Measurements from ENCODE around the gene MRPL1. TPM values are rescaled to one million over a fixed set of nuclear protein-coding genes. Genes with fewer than 3 reads are reported as not detected.

MRPL1 gene
- total and polyA plus RNA-seq, 2 donors: 45.9 to 74.7 TPM

DNA sequence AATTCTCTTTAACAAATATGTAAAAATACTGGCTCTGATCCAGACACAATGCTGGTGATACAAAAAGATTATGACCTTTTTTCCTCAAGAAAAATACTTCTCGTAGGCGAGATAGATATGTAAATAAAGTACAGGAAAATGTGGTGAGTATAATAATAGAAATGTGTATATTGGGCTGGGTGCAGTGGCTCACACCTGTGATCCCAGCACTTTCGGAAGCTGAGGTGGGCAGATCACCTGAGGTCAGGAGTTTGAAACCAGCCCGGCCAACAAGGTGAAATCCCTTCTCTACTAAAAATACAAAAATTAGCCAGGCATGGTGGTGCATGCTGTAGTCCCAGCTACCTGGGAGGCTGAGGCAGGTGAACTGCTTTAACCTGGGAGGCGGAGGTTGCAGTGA lies 55.0 kb downstream of the MRPL1 start:
- H3K4me1 ChIP-seq (ENCODE audit: control insufficient read depth in 2 of 2, insufficient read depth in 2 of 2, low read length in 2 of 2): no peaks in the 10 kb centered on the region
- H3K27ac ChIP-seq (ENCODE audit: low read depth in 1 of 2, low read length in 1 of 2): no peak overlapping the region
- no peak for DNase-seq (ENCODE audit: low read depth in 6 of 9, low spot score in 9 of 9)
- no peaks in the 10 kb centered on the region for H3K9me3 ChIP-seq (ENCODE audit: control insufficient read depth in 2 of 2, insufficient read depth in 1 of 2, low read length in 1 of 2)
- WGBS: 99% methylated on average over 5 of the region's 5 CpGs
- H3K4me3 ChIP-seq (ENCODE audit: low read length in 2 of 2): no peak overlapping the region
- no peaks in the 10 kb centered on the region for H3K27me3 ChIP-seq (ENCODE audit: control insufficient read depth in 2 of 2, insufficient read depth in 1 of 2, low read length in 1 of 2)
- no peaks in the 10 kb centered on the region for H3K36me3 ChIP-seq (ENCODE audit: control insufficient read depth in 2 of 2, insufficient read depth in 2 of 2, low read length in 1 of 2)

GRCh38 chr4:77920371-77920770 lies 57.7 kb downstream of the MRPL1 start:
- H3K9me3 ChIP-seq (ENCODE audit: control insufficient read depth in 2 of 2, insufficient read depth in 1 of 2, low read length in 1 of 2): no peaks in the 10 kb centered on the region
- 81% methylated on average over 3 of the region's 3 CpGs for WGBS
- H3K27me3 ChIP-seq (ENCODE audit: control insufficient read depth in 2 of 2, insufficient read depth in 1 of 2, low read length in 1 of 2): no peaks in the 10 kb centered on the region
- no peak overlapping the region for H3K4me3 ChIP-seq (ENCODE audit: low read length in 2 of 2)
- no peaks in the 10 kb centered on the region for H3K4me1 ChIP-seq (ENCODE audit: control insufficient read depth in 2 of 2, insufficient read depth in 2 of 2, low read length in 2 of 2)
- DNase-seq (ENCODE audit: low read depth in 6 of 9, low spot score in 9 of 9): no peak
- H3K36me3 ChIP-seq (ENCODE audit: control insufficient read depth in 2 of 2, insufficient read depth in 2 of 2, low read length in 1 of 2): no peaks in the 10 kb centered on the region
- H3K27ac ChIP-seq (ENCODE audit: low read depth in 1 of 2, low read length in 1 of 2): no peak overlapping the region

- Histone ChIP-seq H3K4me1 (ENCODE audit: control insufficient read depth in 2 of 2, insufficient read depth in 2 of 2, low read length in 2 of 2) (no peaks in the 10 kb centered on the region), H3K4me3 (ENCODE audit: low read length in 2 of 2) (no peak overlapping the region), H3K27me3 (ENCODE audit: control insufficient read depth in 2 of 2, insufficient read depth in 1 of 2, low read length in 1 of 2) (no peaks in the 10 kb centered on the region), H3K27ac (ENCODE audit: low read depth in 1 of 2, low read length in 1 of 2) (no peak overlapping the region), H3K9me3 (ENCODE audit: control insufficient read depth in 2 of 2, insufficient read depth in 1 of 2, low read length in 1 of 2) (no peaks in the 10 kb centered on the region), H3K36me3 (ENCODE audit: control insufficient read depth in 2 of 2, insufficient read depth in 2 of 2, low read length in 1 of 2) (no peaks in the 10 kb centered on the region)
- WGBS: 61% methylated on average over 5 of the region's 5 CpGs
- DNase-seq (ENCODE audit: low read depth in 6 of 9, low spot score in 9 of 9): no peak
Observed at GRCh38 chr4:77921701-77922100, 59.1 kb downstream of the MRPL1 start.

DNA sequence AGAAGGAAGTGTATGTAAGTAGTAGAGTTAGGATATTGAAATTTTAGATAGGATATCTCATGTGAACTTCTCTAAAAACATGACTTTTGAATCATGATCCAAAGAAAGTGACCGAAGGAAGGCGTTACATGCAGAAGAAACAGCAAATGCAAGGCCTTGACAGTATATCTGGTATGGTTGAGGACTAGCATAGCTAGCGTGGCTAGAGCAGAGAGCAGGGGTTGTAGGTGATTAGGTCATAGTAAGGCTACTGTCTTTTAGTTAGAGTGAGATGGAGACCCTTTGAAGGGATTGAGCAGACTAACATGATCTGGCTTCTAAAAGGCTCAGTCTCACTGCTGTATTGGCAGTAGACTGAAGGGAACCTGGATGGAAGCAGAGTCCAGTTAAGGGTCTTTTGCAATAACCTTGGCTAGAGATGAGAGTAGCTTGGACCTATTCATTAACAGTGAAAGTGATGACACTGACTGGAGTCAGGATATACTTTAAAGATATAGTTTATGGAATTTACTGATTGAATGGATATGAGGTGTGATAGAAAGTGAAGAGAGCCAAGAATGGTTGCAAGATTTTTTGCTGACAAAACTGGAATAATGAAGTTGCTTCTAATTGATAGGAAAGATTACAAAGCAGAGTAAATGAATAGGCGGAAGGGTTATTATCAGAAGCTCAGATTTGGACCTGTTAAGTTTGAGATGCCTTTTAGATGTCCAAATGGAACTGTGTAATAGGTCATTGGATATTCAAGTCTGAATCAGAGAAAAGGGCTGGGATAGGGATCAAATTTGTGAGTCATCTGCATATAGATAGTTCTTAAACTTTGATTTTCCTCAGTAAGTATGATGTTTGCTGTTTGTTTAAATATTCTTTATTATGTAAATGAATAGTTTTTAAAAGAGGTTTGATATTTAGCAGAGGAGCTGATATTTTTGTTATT lies 59.8 kb downstream of the MRPL1 start:
- no peak for DNase-seq (ENCODE audit: low read depth in 6 of 9, low spot score in 9 of 9)
- no peaks in the 10 kb centered on the region for H3K36me3 ChIP-seq (ENCODE audit: control insufficient read depth in 2 of 2, insufficient read depth in 2 of 2, low read length in 1 of 2)
- no peaks in the 10 kb centered on the region for H3K27me3 ChIP-seq (ENCODE audit: control insufficient read depth in 2 of 2, insufficient read depth in 1 of 2, low read length in 1 of 2)
- whole genome bisulfite sequencing: 98% methylated on average over 4 of the region's 4 CpGs
- H3K4me1 ChIP-seq (ENCODE audit: control insufficient read depth in 2 of 2, insufficient read depth in 2 of 2, low read length in 2 of 2): no peaks in the 10 kb centered on the region
- no peak overlapping the region for H3K4me3 ChIP-seq (ENCODE audit: low read length in 2 of 2)
- H3K27ac ChIP-seq (ENCODE audit: low read depth in 1 of 2, low read length in 1 of 2): no peak overlapping the region
- H3K9me3 ChIP-seq (ENCODE audit: control insufficient read depth in 2 of 2, insufficient read depth in 1 of 2, low read length in 1 of 2): no peaks in the 10 kb centered on the region

DNA sequence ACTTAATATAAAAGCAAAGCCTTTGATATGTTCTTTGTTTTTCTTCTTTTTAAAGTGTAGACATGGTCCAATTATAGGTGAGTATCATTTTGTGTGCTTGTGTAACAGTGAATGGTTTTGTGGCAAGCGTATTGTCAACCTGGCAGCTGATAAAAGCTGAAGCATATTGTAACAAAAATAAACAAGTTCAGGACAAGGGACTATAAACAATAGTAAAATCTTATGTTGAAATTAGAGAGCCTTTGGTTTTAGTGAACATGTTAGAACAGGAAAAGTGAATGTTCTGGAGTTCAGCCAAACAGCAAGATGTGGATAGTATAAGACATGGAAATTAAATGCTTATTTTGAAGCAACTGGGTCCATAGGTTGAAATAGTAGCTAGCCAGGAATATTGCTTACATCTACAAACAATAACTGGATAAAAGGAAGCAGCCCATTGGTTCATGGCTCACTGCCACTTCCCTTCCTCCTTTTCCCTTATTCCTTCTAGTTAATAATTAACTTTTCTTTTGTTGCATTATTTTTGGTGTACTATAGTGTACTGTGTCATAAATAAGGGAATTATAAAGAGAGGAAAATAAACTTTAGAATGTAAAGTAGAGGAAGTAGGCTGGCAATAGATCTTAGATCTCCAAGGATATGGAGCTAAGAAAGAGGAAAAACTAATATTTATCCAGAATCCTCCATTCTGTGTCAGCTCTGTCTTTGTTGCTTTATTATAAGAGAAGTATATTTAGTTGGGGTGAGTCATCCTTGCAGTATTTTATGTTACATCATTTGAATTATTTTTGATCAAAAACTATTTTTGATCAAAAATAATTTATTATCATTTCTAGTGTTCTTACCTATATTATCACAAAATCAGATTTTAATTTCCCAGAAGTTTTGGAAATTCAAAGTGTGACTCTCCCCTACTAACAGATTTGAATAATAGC lies 65.6 kb downstream of the MRPL1 start:
- H3K36me3 ChIP-seq (ENCODE audit: control insufficient read depth in 2 of 2, insufficient read depth in 2 of 2, low read length in 1 of 2): peaks cover 0 to 7% of the 10 kb centered on the region in 2 donors
- H3K4me1 ChIP-seq (ENCODE audit: control insufficient read depth in 2 of 2, insufficient read depth in 2 of 2, low read length in 2 of 2): no peaks in the 10 kb centered on the region
- H3K27me3 ChIP-seq (ENCODE audit: control insufficient read depth in 2 of 2, insufficient read depth in 1 of 2, low read length in 1 of 2): no peaks in the 10 kb centered on the region
- no peaks in the 10 kb centered on the region for H3K9me3 ChIP-seq (ENCODE audit: control insufficient read depth in 2 of 2, insufficient read depth in 1 of 2, low read length in 1 of 2)
- peak in 1 of 9 donors; percentile 20 for DNase-seq (ENCODE audit: low read depth in 6 of 9, low spot score in 9 of 9)
- H3K4me3 ChIP-seq (ENCODE audit: low read length in 2 of 2): no peak overlapping the region
- WGBS: 94% methylated on average over 1 of the region's 1 CpG
- no peak overlapping the region for H3K27ac ChIP-seq (ENCODE audit: low read depth in 1 of 2, low read length in 1 of 2)

DNA sequence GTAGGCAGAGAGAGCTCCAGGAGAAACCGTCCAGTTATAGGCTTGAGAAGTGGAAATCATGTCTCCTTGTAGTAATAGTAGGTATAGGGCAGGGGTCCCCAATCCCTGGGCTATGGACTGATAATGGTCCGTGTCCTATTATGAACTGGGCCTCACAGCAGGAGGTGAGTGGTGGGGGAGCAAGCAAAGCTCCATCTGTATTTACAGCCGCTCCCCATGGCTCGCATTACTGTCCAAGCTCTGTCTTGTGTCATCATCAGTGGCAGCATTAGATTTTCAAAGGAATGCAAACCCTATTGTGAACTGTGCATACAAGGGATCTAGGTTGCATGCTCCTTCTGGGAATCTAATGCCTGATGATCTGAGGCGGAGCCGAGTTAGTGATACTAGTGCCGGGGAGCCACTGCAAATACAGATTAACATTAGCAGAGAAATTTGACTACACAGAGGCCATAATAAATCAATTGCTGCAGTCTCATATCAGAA lies 67.6 kb downstream of the MRPL1 start:
- Histone ChIP-seq H3K9me3 (ENCODE audit: control insufficient read depth in 2 of 2, insufficient read depth in 1 of 2, low read length in 1 of 2) (no peaks in the 10 kb centered on the region), H3K36me3 (ENCODE audit: control insufficient read depth in 2 of 2, insufficient read depth in 2 of 2, low read length in 1 of 2) (peaks cover 0 to 7% of the 10 kb centered on the region in 2 donors), H3K27ac (ENCODE audit: low read depth in 1 of 2, low read length in 1 of 2) (no peak overlapping the region), H3K27me3 (ENCODE audit: control insufficient read depth in 2 of 2, insufficient read depth in 1 of 2, low read length in 1 of 2) (no peaks in the 10 kb centered on the region), H3K4me3 (ENCODE audit: low read length in 2 of 2) (no peak overlapping the region), H3K4me1 (ENCODE audit: control insufficient read depth in 2 of 2, insufficient read depth in 2 of 2, low read length in 2 of 2) (no peaks in the 10 kb centered on the region)
- no peak for DNase-seq (ENCODE audit: low read depth in 6 of 9, low spot score in 9 of 9)
- 99% methylated on average over 7 of the region's 7 CpGs for WGBS

GRCh38 chr4:77930876-77931275 lies 68.2 kb downstream of the MRPL1 start:
- no peak for DNase-seq (ENCODE audit: low read depth in 6 of 9, low spot score in 9 of 9)
- Histone ChIP-seq H3K9me3 (ENCODE audit: control insufficient read depth in 2 of 2, insufficient read depth in 1 of 2, low read length in 1 of 2) (no peaks in the 10 kb centered on the region), H3K4me3 (ENCODE audit: low read length in 2 of 2) (no peak overlapping the region), H3K36me3 (ENCODE audit: control insufficient read depth in 2 of 2, insufficient read depth in 2 of 2, low read length in 1 of 2) (peaks cover 0 to 7% of the 10 kb centered on the region in 2 donors), H3K4me1 (ENCODE audit: control insufficient read depth in 2 of 2, insufficient read depth in 2 of 2, low read length in 2 of 2) (no peaks in the 10 kb centered on the region), H3K27me3 (ENCODE audit: control insufficient read depth in 2 of 2, insufficient read depth in 1 of 2, low read length in 1 of 2) (no peaks in the 10 kb centered on the region), H3K27ac (ENCODE audit: low read depth in 1 of 2, low read length in 1 of 2) (no peak overlapping the region)
- 99% methylated on average over 4 of the region's 4 CpGs for WGBS

- Histone ChIP-seq H3K36me3 (ENCODE audit: control insufficient read depth in 2 of 2, insufficient read depth in 2 of 2, low read length in 1 of 2) (peaks cover 0 to 7% of the 10 kb centered on the region in 2 donors), H3K4me3 (ENCODE audit: low read length in 2 of 2) (no peak overlapping the region), H3K27me3 (ENCODE audit: control insufficient read depth in 2 of 2, insufficient read depth in 1 of 2, low read length in 1 of 2) (no peaks in the 10 kb centered on the region), H3K9me3 (ENCODE audit: control insufficient read depth in 2 of 2, insufficient read depth in 1 of 2, low read length in 1 of 2) (no peaks in the 10 kb centered on the region), H3K27ac (ENCODE audit: low read depth in 1 of 2, low read length in 1 of 2) (no peak overlapping the region), H3K4me1 (ENCODE audit: control insufficient read depth in 2 of 2, insufficient read depth in 2 of 2, low read length in 2 of 2) (no peaks in the 10 kb centered on the region)
- no peak for DNase-seq (ENCODE audit: low read depth in 6 of 9, low spot score in 9 of 9)
- whole genome bisulfite sequencing: 87% methylated on average over 9 of the region's 9 CpGs
Observed at GRCh38 chr4:77931452-77932135, 69.0 kb downstream of the MRPL1 start.
